HG02610 (cell line): ENCODE results near the gene MYO5A.

Source experiments
- ATAC-seq: cut with Tn5 transposase; IDR thresholded peaks from one replicate; pipeline ENCODE4 v1.9.1; 2021; ENCODE audit warnings: mild to moderate bottlenecking, moderate library complexity; ENCODE audit not compliant: unreplicated experiment

MYO5A gene

DNA sequence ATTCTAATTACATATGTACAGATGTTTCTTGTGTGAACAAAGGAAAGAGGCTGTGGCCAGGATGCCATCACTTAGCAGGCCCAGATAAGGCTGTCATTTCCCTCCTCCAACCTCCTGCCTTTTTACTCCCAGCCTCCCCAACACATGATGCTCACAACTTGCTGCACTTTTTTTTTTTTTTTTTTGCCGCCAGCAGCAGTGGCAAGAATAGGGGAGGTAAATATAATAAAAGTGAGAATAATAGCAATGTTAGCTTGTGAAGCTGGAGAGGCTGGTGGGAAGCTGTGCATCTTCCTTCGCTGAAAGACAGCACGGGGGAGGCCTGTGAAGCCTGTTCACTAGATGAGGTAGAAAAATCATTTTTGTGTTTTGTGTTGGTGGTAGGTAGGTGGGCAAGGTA, 190.6 kb downstream of the MYO5A start:
- no peak for ATAC-seq

GRCh38 chr15:52337198-52337853, 191.4 kb downstream of the MYO5A start:
- no peak for ATAC-seq

- no peak for ATAC-seq
Measured at GRCh38 chr15:52336529-52336928, 192.2 kb downstream of the MYO5A start.

DNA sequence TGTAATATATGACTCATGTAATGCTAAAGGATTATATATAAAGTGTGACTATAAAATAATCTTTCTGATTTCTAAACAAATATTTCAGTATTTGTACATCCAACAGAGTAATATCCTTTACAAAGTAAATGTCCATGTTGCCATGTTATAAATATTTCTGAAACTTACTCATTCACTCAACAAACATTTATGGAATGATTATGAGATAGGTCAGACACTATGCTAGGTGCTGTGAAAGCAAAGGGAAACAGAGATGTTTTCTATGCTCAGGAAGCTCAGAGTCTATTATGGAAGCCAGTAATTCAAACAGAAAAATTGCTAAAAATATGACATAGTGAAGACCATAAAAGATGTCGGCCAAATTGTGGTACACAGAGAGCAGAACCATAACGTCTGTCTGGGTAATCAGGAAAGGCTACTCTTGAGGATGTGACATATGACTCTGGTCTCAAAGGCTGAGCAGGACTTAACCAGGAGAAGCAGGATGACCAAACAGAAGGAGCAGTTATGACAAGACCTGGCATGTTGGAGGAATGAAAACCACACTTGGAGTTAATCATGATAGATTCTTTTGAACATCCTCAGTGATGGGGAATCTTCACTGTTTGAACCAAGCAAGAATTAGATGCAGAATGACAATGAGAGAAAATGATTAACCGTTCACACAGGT, 194.1 kb downstream of the MYO5A start:
- ATAC-seq = no peak

DNA sequence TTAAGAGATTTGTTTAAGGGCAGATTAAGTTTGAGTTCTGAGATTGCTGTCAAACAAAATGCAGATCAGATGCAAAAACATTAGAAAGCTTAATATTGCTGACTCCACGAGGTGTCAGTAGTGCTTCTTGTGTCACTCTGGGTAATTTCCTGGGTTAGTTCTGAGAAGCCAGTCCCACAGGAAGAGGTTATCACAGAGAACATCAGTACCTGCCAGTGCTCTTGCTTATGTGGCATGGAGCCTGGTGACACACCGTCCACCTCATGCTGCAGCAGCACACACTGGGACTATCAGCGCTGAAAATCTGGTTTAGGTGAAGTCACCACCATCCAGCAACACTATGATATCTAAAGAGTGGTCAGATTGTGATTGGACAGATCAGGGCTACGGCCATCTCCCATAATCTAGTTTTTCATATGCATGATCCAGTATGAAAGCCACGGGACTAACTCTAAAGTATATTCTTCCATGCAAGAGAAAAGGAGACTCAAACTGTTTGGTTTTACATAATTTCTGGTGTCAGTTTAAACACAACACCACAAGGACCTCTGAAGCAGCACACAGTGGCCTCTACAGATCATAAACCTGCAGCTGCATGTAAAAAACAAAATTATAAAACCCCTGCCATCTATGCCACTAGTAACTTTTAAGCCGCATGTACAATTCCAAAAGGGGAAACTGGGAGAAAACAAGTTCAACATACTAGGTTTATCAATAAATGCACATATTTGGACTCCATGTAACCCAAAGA, 197.0 kb downstream of the MYO5A start:
- ATAC-seq = peak; percentile 96

DNA sequence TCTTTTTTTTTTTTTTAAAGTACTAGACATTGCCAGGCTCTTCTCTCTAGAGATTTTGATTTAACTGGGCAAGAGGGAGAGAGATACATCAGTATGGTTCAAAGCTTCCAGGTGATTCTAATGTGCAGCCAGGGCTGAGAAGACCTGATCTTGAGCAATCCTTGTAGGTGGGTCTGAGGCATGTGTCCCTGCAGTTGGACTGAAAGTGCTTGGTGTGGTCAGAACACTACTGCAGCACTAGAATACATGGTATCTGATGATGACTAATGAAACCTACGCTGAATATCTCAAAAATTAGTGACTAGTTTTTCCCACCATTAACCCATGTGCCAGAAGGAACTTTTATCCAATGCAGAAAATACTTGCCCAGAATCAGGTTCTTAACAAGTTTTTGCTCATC, 198.7 kb downstream of the MYO5A start:
- no peak for ATAC-seq

- no peak for ATAC-seq
Measured at GRCh38 chr15:52329150-52329549, 199.5 kb downstream of the MYO5A start.

GRCh38 chr15:52328680-52329079, 200.0 kb downstream of the MYO5A start:
- no peak for ATAC-seq

DNA sequence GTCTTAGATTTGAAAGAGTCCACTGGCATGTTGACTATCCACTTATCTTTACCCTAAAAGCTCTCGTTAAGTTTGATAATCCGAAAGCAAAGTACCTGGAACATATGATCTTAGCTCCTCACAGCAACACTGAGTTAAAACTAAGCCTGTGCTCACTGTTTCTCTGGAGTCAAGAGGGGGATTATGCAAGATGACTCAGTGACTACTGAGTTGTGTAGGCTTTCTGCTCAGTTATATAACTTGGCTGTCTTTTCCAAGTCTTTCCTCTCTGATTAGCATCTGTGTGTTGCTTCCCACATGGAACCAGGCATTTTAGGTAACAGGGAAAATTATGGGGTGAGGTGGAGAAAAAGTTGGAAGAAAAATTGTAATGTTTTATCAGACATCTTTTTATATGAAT, 201.9 kb downstream of the MYO5A start:
- ATAC-seq = no peak

DNA sequence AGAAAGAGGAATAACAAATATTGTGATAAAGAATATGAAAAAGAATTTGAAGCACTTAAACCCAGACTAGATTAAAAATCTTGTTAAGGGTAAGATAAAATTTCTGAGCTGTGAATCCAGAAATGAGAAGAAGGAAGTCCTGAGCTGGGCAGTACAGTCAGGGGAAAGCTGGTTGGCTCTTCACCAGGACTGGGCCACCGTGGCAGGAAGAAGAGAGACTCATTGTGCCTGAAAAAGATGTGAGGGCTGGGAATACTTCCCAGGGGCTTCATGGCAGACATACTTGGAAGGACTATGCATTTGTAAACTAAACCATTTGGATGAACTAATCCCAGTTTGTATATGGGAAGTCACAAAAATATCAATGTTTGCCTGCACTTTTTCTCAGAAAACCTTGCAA, 204.6 kb downstream of the MYO5A start:
- no peak for ATAC-seq

- ATAC-seq = no peak
Measured at GRCh38 chr15:52318729-52319500, 209.8 kb downstream of the MYO5A start.

- ATAC-seq = no peak
Measured at GRCh38 chr15:52317688-52318087, 211.0 kb downstream of the MYO5A start.

GRCh38 chr15:52317022-52317421, 211.7 kb downstream of the MYO5A start:
- ATAC-seq = no peak

- peak; percentile 81 for ATAC-seq
Measured at GRCh38 chr15:52309154-52309548, 219.5 kb downstream of the MYO5A start.

- ATAC-seq = peak; percentile 33
Measured at GRCh38 chr15:52308446-52309153, 220.1 kb downstream of the MYO5A start.

DNA sequence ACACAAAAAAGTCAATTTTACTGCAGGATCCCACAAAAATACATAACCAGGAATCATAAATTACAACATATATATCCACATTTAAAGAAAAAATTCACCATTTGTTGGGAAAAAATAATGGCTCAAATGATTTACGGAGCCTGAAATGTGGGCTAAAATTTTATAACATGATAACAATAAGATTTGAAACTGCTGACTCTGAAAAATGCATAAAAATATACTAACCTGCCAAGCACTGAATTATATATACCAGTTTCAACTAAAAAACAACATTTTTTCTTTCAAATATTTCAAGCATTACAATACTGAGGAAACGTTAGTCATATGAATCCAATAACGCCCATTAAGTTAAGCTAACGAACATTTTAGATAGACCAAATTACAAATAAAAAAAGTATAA, 220.8 kb downstream of the MYO5A start:
- ATAC-seq = no peak

GRCh38 chr15:52306270-52306669, 222.4 kb downstream of the MYO5A start:
- no peak for ATAC-seq

- ATAC-seq = no peak
Measured at GRCh38 chr15:52303093-52303772, 225.4 kb downstream of the MYO5A start.

DNA sequence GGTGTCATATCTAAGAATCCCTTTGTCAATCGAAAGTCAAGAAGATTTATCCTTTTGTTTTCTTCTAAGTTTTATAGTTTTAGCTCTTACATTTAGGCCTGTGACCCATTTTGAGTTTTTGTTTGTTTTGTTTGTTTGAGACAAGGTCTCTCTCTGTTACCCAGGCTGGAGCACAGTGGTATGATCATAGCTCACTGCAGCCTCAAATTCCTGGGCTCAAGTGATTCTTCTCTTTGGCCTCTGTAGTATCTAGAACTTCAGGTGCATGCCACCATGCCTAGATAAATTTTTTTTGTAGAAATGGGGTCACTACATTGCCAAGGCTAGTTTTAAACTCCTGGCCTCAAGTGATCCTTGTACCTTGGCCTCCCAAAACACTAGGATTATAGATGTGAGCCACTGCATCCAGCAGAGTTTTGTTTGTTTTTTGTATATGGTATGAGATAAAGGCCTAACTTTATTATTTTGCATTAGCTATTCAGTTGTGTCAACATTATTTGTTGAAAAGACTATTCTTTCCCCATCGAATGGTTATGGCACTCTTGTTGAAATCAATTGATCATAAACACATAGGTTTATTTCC, 227.3 kb downstream of the MYO5A start:
- no peak for ATAC-seq
